ENCODE measurements around the gene F3.

F3 gene

GRCh38 chr1:94526152-94526980, 15.2 kb downstream of the F3 start:
- DNase-seq = no peak

- no peak for DNase-seq
Measured at GRCh38 chr1:94524531-94524930, 17.0 kb downstream of the F3 start.

GRCh38 chr1:94522304-94522703, 19.3 kb downstream of the F3 start:
- peak; percentile 40 for DNase-seq

- no peak for DNase-seq
Measured at GRCh38 chr1:94519351-94519750, 22.2 kb downstream of the F3 start.

GRCh38 chr1:94515296-94515947, 26.1 kb downstream of the F3 start:
- no peak for DNase-seq

- DNase-seq = peak; percentile 15
Measured at GRCh38 chr1:94514095-94514727, 27.3 kb downstream of the F3 start.

- no peak for DNase-seq
Measured at GRCh38 chr1:94512816-94513215, 28.7 kb downstream of the F3 start.

- DNase-seq = no peak
Measured at GRCh38 chr1:94504601-94505000, 37.0 kb downstream of the F3 start.

- DNase-seq = no peak
Measured at GRCh38 chr1:94503153-94503552, 38.4 kb downstream of the F3 start.

- DNase-seq = no peak
Measured at GRCh38 chr1:94501935-94502334, 39.6 kb downstream of the F3 start.

GRCh38 chr1:94501426-94501825, 40.1 kb downstream of the F3 start:
- no peak for DNase-seq

- DNase-seq = no peak
Measured at GRCh38 chr1:94496076-94496755, 45.3 kb downstream of the F3 start.

GRCh38 chr1:94490556-94490955, 51.0 kb downstream of the F3 start:
- DNase-seq = no peak

GRCh38 chr1:94486990-94487389, 54.6 kb downstream of the F3 start:
- DNase-seq = no peak

- DNase-seq = peak; percentile 53
Measured at GRCh38 chr1:94481473-94481933, 60.1 kb downstream of the F3 start.

GRCh38 chr1:94479682-94480081, 61.9 kb downstream of the F3 start:
- no peak for DNase-seq

Data from NCI-H146 (cell line).